K562 (cell line): ENCODE measurements around the gene HCFC1R1. TPM values are rescaled to one million over a fixed set of nuclear protein-coding genes. Genes with fewer than 3 reads are reported as not detected.

Source experiments
- ARNT ChIP-seq, 2 experiments: fragments of 450-650 bp; IDR thresholded peaks; 2 replicates each; pipeline ENCODE4 v1.6.1; 2016; ENCODE audit warnings: mild to moderate bottlenecking in 1 of 2
- DNMT1 ChIP-seq: fragments of 450-650 bp; IDR thresholded peaks from 2 replicates; pipeline ENCODE4 v1.6.1; 2016; ENCODE audit warnings: antibody characterized with exemption, mild to moderate bottlenecking
- EHMT2 ChIP-seq: fragments of 450-650 bp; IDR thresholded peaks from 2 replicates; pipeline ENCODE4 v1.6.1; 2018; ENCODE audit warnings: antibody characterized with exemption
- FOXA1 ChIP-seq: fragments of 450-650 bp; IDR thresholded peaks from 2 replicates; pipeline ENCODE4 v1.6.1; 2016; ENCODE audit warnings: mild to moderate bottlenecking, borderline replicate concordance
- FOXJ3 ChIP-seq: sonication (generic); formaldehyde crosslinking; IDR thresholded peaks from 2 replicates; pipeline ENCODE4 v1.4.0; 2020; ENCODE audit warnings: mild to moderate bottlenecking, missing genetic modification reagents
- KLF13 ChIP-seq: fragments of 450-650 bp; IDR thresholded peaks from 2 replicates; pipeline ENCODE4 v1.6.1; 2016; ENCODE audit warnings: missing genetic modification characterization, low read depth, mild to moderate bottlenecking, missing compliant biosample characterization, moderate library complexity, borderline replicate concordance
- PRMT5 ChIP-seq: sonication (generic); formaldehyde crosslinking; IDR thresholded peaks from 2 replicates; pipeline ENCODE4 v1.5.0; 2020; ENCODE audit warnings: missing genetic modification reagents
- SNIP1 ChIP-seq: fragments of 450-650 bp; IDR thresholded peaks from 2 replicates; pipeline ENCODE4 v1.7.1; 2017; ENCODE audit warnings: low read depth, mild to moderate bottlenecking
- ZNF133 ChIP-seq: fragments of 250-450 bp; sonication (Bioruptor Pico); IDR thresholded peaks from 2 replicates; pipeline ENCODE4 v1.4.0; 2020; ENCODE audit warnings: mild to moderate bottlenecking
- ZNF134 ChIP-seq: fragments of 250-450 bp; sonication (Bioruptor Pico); conservative IDR thresholded peaks from 2 replicates; pipeline ENCODE4 v1.4.0; 2020
- ZNF232 ChIP-seq: sonication (generic); formaldehyde crosslinking; IDR thresholded peaks from 2 replicates; pipeline ENCODE4 v1.8.0; 2022; ENCODE audit warnings: mild to moderate bottlenecking, missing genetic modification reagents
- ZNF316 ChIP-seq: fragments of 450-650 bp; IDR thresholded peaks from 2 replicates; pipeline ENCODE4 v1.6.1; 2016
- polyA plus RNA-seq, 8 experiments: library from polyadenylated mRNA; depleted of rRNA in 4 of 8; stranded (reverse) in 5 of 8; unstranded in 3 of 8; fragments of >200 nt; fragmentation: Nextera tagmentation in 2 of 8; fragmentation: Illumina TruSeq in 1 of 8; extraction: Ambion mirVana in 2 of 8; extraction: Trizol in 1 of 8; gene quantifications; 2 replicates each; pipeline versions ENCODE4 v1.2.1 to v1.2.3, GENCODE V29; 2011 to 2014; ENCODE audit warnings: inconsistent platforms in 1 of 8, missing spikeins in 1 of 8
- total RNA-seq, 7 experiments: library from RNA; depleted of rRNA in 6 of 7; stranded (reverse); fragments of >200 nt in 6 of 7; fragmentation: Illumina TruSeq in 2 of 7; extraction: Trizol in 2 of 7; gene quantifications; 2 replicates each; pipeline versions ENCODE4 v1.2.1 to v1.2.3, GENCODE V29; 2011 to 2021; ENCODE audit warnings: low replicate concordance in 1 of 7
- TF ChIP-seq, protein P1 (sequence below), 2 experiments: fragments of 450-650 bp; formaldehyde crosslinking in 1 of 2; IDR thresholded peaks; 2 replicates each; pipeline versions ENCODE4 v1.4.0 to v1.6.1; 2014 to 2020; ENCODE audit warnings: mild to moderate bottlenecking in 2 of 2, borderline replicate concordance in 1 of 2, low read depth in 1 of 2
- TF ChIP-seq, protein P2 (sequence below): fragments of 450-650 bp; formaldehyde crosslinking; IDR thresholded peaks from 2 replicates; pipeline ENCODE4 v1.4.0; 2020; ENCODE audit warnings: mild to moderate bottlenecking, mixed read lengths
- TF ChIP-seq, protein P3 (sequence below): fragments of 250-450 bp; sonication (Bioruptor Pico); IDR thresholded peaks from 2 replicates; pipeline ENCODE4 v1.5.0; 2020; ENCODE audit warnings: mild to moderate bottlenecking, borderline replicate concordance
- TF ChIP-seq, protein P4 (sequence below): fragments of 450-650 bp; formaldehyde crosslinking; IDR thresholded peaks from 2 replicates; pipeline ENCODE4 v1.4.0; 2022; ENCODE audit warnings: mild to moderate bottlenecking, moderate library complexity

The HCFC1R1 gene
- total and polyA plus RNA-seq, 9 of the 15 experiments (the other 6 are each of a cell fraction or from before 2014, with no cell fraction given) = 2.2 to 29.0 (median 11.2) TPM

DNA sequence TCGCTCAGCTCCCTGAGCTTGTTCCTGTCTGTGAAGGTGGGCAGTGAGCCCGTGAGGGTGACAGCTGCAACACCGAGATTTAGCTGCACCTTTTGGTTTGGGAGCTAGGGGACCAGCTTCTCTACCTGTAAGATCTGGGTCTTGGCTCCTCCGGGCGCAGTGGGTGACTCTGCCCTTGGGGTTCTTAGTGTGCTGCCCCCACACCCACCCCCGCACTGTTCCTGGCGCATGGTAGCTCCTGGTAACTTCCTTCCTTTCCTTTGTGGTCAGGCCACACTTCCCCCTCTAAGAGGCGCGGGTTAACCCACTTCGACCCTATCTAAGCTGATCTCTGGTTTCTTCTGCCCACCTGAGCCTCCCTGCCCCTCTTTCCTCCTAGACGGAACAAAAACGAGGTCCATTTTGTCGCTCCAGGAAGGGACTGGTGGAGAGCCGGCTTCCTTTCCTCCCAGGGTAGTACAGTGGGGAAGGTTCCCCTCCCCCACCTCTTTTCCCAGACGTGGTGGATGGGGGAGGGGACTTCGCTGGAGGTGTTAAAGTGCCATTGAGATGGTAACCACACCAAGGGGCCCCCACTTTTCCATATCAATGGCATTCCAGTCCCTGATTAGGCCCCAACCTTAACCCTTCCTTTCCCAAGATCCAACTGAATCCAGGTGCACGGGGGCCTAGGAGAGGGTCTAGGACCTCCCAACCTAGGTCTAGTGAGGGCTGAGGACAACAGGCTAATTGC is 15.6 kb downstream of the HCFC1R1 start (continued):
- TF ChIP-seq EHMT2 (peak; percentile 23; the same call in 1 of the 2 replicates), FOXA1 (no peak), FOXJ3 (no peak), KLF13 (no peak; the same call in 1 of the 2 replicates), ARNT (IDR thresholded peaks at IDR 0.05) (peak; percentile 38 to 43; a peak in 1 of 4 replicates), ZNF134 (CRISPR knock-in tag) (peak; percentile 62), ZNF316 (no peak), SNIP1 (no peak), DNMT1 (no peak), ZNF232 (CRISPR knock-in tag) (no peak), PRMT5 (CRISPR knock-in tag) (no peak), ZNF133 (CRISPR knock-in tag) (no peak)
- TF ChIP-seq, protein P1, sequence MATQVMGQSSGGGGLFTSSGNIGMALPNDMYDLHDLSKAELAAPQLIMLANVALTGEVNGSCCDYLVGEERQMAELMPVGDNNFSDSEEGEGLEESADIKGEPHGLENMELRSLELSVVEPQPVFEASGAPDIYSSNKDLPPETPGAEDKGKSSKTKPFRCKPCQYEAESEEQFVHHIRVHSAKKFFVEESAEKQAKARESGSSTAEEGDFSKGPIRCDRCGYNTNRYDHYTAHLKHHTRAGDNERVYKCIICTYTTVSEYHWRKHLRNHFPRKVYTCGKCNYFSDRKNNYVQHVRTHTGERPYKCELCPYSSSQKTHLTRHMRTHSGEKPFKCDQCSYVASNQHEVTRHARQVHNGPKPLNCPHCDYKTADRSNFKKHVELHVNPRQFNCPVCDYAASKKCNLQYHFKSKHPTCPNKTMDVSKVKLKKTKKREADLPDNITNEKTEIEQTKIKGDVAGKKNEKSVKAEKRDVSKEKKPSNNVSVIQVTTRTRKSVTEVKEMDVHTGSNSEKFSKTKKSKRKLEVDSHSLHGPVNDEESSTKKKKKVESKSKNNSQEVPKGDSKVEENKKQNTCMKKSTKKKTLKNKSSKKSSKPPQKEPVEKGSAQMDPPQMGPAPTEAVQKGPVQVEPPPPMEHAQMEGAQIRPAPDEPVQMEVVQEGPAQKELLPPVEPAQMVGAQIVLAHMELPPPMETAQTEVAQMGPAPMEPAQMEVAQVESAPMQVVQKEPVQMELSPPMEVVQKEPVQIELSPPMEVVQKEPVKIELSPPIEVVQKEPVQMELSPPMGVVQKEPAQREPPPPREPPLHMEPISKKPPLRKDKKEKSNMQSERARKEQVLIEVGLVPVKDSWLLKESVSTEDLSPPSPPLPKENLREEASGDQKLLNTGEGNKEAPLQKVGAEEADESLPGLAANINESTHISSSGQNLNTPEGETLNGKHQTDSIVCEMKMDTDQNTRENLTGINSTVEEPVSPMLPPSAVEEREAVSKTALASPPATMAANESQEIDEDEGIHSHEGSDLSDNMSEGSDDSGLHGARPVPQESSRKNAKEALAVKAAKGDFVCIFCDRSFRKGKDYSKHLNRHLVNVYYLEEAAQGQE (IDR thresholded peaks at IDR 0.05; ENCODE audit: borderline replicate concordance) = no peak
- TF ChIP-seq, protein P1 (CRISPR knock-in tag; IDR thresholded peaks at IDR 0.05; ENCODE audit: low read depth) = no peak
- TF ChIP-seq, protein P2, sequence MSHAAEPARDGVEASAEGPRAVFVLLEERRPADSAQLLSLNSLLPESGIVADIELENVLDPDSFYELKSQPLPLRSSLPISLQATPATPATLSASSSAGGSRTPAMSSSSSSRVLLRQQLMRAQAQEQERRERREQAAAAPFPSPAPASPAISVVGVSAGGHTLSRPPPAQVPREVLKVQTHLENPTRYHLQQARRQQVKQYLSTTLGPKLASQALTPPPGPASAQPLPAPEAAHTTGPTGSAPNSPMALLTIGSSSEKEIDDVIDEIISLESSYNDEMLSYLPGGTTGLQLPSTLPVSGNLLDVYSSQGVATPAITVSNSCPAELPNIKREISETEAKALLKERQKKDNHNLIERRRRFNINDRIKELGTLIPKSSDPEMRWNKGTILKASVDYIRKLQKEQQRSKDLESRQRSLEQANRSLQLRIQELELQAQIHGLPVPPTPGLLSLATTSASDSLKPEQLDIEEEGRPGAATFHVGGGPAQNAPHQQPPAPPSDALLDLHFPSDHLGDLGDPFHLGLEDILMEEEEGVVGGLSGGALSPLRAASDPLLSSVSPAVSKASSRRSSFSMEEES (CRISPR knock-in tag) = no peak
- TF ChIP-seq, protein P3, sequence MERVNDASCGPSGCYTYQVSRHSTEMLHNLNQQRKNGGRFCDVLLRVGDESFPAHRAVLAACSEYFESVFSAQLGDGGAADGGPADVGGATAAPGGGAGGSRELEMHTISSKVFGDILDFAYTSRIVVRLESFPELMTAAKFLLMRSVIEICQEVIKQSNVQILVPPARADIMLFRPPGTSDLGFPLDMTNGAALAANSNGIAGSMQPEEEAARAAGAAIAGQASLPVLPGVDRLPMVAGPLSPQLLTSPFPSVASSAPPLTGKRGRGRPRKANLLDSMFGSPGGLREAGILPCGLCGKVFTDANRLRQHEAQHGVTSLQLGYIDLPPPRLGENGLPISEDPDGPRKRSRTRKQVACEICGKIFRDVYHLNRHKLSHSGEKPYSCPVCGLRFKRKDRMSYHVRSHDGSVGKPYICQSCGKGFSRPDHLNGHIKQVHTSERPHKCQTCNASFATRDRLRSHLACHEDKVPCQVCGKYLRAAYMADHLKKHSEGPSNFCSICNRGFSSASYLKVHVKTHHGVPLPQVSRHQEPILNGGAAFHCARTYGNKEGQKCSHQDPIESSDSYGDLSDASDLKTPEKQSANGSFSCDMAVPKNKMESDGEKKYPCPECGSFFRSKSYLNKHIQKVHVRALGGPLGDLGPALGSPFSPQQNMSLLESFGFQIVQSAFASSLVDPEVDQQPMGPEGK (CRISPR knock-in tag) = no peak
- TF ChIP-seq, protein P4, sequence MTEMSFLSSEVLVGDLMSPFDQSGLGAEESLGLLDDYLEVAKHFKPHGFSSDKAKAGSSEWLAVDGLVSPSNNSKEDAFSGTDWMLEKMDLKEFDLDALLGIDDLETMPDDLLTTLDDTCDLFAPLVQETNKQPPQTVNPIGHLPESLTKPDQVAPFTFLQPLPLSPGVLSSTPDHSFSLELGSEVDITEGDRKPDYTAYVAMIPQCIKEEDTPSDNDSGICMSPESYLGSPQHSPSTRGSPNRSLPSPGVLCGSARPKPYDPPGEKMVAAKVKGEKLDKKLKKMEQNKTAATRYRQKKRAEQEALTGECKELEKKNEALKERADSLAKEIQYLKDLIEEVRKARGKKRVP (CRISPR knock-in tag) = no peak
